Panc1 (cell line): Measurements from ENCODE around the gene APP. TPM values are rescaled to one million over a fixed set of nuclear protein-coding genes. Genes with fewer than 3 reads are reported as not detected.

Experiments used
- ATAC-seq: fragments of 200-7000 bp; cut with Tn5 transposase; 2 replicates; pipeline ENCODE4 v1.9.1; 2020; ENCODE audit warnings: mild to moderate bottlenecking, moderate library complexity
- BruUV-seq: library from RNA; stranded (reverse); fragments of 400-500 nt; replicated peaks from 2 replicates; lab custom pipeline; 2021; lab: Mats Ljungman, UMichigan
- CTCF ChIA-PET: fragments of 300-600 bp; sonication (Branson Sonifier 250); formaldehyde crosslinking; loops from one replicate; lab custom pipeline; 2022; ENCODE audit warnings: antibody characterized with exemption; lab: Charles Lee
- POLR2A ChIA-PET: fragments of 300-600 bp; sonication (Branson Sonifier 250); formaldehyde crosslinking; loops from one replicate; lab custom pipeline; 2022; ENCODE audit warnings: antibody characterized with exemption; lab: Charles Lee
- DNase-seq: peaks from one replicate; pipeline ENCODE4 v3.0.0-alpha.2; 2010; ENCODE audit warnings: low read depth, low spot score
- H3K27ac ChIP-seq: 2 replicates; pipeline ENCODE4 v1.5.1; 2011; ENCODE audit warnings: mild to moderate bottlenecking, low read length, inconsistent platforms
- H3K27me3 ChIP-seq: fragments of 200-500 bp; sonication (Bioruptor generic); 2 replicates; pipeline ENCODE4 v1.6.0; 2014; ENCODE audit warnings: low read length, inconsistent platforms; ENCODE audit not compliant: control insufficient read depth, insufficient read depth
- H3K36me3 ChIP-seq: fragments of 200-500 bp; sonication (Bioruptor generic); 2 replicates; pipeline ENCODE4 v1.5.1; 2014; ENCODE audit warnings: inconsistent platforms, mild to moderate bottlenecking, low read length, moderate library complexity; ENCODE audit not compliant: control insufficient read depth, insufficient read depth
- H3K4me1 ChIP-seq: 2 replicates; pipeline ENCODE4 v1.5.1; 2011; ENCODE audit warnings: inconsistent platforms, mild to moderate bottlenecking, low read length, moderate library complexity; ENCODE audit not compliant: control insufficient read depth, insufficient read depth
- H3K4me3 ChIP-seq, 2 experiments: 2 replicates each; pipeline ENCODE4 v1.5.1; 2011 to 2012; ENCODE audit warnings: low read depth in 2 of 2, low read length in 2 of 2, mild to moderate bottlenecking in 2 of 2, inconsistent platforms in 1 of 2, moderate library complexity in 1 of 2
- H3K9me3 ChIP-seq: fragments of 200-500 bp; sonication (Bioruptor generic); 2 replicates; pipeline ENCODE4 v1.5.1; 2014; ENCODE audit warnings: low read depth, mild to moderate bottlenecking, inconsistent platforms, low read length, moderate library complexity; ENCODE audit not compliant: control insufficient read depth, insufficient read depth
- POLR2AphosphoS5 ChIP-seq: IDR thresholded peaks from 2 replicates; pipeline ENCODE4 v1.6.1; 2012; ENCODE audit warnings: mild to moderate bottlenecking, low read depth, low read length, moderate library complexity
- SIN3A ChIP-seq: IDR thresholded peaks from 2 replicates; pipeline ENCODE4 v1.6.1; 2012; ENCODE audit warnings: low read depth, mild to moderate bottlenecking, low read length, moderate library complexity, borderline replicate concordance; ENCODE audit not compliant: insufficient read depth
- TCF7L2 ChIP-seq: IDR thresholded peaks from 2 replicates; pipeline ENCODE4 v1.6.1; 2011; ENCODE audit warnings: mild to moderate bottlenecking, low read depth, low read length, inconsistent platforms
- in situ Hi-C: cut with HindIII; loops from 2 replicates; pipeline ENCODE4 v1.10.0; 2016; ENCODE audit warnings: low sequenced_read_pairs, low pct_unique_long_range_greater_than_20kb
- intact Hi-C: fragments of 100-400 bp; cut with micrococcal nuclease; formaldehyde crosslinking; loops from one replicate; pipeline ENCODE4 v1.10.0; 2022; ENCODE audit not compliant: unreplicated experiment
- total RNA-seq: library from RNA; stranded (reverse); gene quantifications from one replicate; pipeline ENCODE4 v1.2.1, GENCODE V29; 2021; ENCODE audit not compliant: unreplicated experiment
- TF ChIP-seq, protein P1 (sequence below): fragments of 450-650 bp; IDR thresholded peaks from 2 replicates; pipeline ENCODE4 v1.5.1; 2017; ENCODE audit warnings: mild to moderate bottlenecking
- TF ChIP-seq, protein P2 (sequence below), 2 experiments: IDR thresholded peaks; 2 replicates each; pipeline ENCODE4 v1.6.1; 2011 to 2012; ENCODE audit warnings: low read depth in 2 of 2, control low read depth in 1 of 2, low read length in 1 of 2, mild to moderate bottlenecking in 1 of 2, moderate library complexity in 1 of 2; ENCODE audit not compliant: insufficient read depth in 1 of 2

The APP gene
- total RNA-seq, 1 experiment from 2014 or later, result 542 TPM

DNA sequence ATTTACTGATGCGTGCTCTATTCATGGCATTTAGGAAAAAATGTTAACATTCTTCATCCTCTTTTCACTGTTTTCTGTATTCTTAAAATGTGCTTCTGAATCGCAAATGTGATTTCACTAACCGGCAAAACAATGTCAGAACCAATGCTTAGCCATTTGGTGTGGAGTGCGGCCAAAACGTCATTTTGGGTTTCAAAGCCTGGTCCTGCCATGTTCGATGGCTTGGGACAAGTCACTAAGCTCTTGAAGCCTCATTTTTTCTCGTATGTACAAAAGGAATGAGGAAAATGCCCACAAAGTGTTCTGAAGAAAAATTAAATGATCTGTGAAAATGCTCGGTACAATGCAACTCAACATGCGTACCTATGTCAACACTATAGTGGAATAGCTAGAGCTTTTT lies 175.3 kb downstream of the APP start:
- Histone ChIP-seq H3K4me1 (peaks cover 6% of the 10 kb centered on the region; the same call in 1 of the 2 replicates), H3K36me3 (peaks cover 3% of the 10 kb centered on the region), H3K27ac (no peak overlapping the region), H3K9me3 (no peaks in the 10 kb centered on the region), H3K4me3 (no peak overlapping the region), H3K27me3 (no peaks in the 10 kb centered on the region)
- no peak for ATAC-seq
- TF ChIP-seq TCF7L2, result no peak
- no peak for TF ChIP-seq SIN3A
- TF ChIP-seq POLR2AphosphoS5, result no peak
- TF ChIP-seq, protein P1, sequence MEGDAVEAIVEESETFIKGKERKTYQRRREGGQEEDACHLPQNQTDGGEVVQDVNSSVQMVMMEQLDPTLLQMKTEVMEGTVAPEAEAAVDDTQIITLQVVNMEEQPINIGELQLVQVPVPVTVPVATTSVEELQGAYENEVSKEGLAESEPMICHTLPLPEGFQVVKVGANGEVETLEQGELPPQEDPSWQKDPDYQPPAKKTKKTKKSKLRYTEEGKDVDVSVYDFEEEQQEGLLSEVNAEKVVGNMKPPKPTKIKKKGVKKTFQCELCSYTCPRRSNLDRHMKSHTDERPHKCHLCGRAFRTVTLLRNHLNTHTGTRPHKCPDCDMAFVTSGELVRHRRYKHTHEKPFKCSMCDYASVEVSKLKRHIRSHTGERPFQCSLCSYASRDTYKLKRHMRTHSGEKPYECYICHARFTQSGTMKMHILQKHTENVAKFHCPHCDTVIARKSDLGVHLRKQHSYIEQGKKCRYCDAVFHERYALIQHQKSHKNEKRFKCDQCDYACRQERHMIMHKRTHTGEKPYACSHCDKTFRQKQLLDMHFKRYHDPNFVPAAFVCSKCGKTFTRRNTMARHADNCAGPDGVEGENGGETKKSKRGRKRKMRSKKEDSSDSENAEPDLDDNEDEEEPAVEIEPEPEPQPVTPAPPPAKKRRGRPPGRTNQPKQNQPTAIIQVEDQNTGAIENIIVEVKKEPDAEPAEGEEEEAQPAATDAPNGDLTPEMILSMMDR, result no peak
- TF ChIP-seq, protein P2, sequence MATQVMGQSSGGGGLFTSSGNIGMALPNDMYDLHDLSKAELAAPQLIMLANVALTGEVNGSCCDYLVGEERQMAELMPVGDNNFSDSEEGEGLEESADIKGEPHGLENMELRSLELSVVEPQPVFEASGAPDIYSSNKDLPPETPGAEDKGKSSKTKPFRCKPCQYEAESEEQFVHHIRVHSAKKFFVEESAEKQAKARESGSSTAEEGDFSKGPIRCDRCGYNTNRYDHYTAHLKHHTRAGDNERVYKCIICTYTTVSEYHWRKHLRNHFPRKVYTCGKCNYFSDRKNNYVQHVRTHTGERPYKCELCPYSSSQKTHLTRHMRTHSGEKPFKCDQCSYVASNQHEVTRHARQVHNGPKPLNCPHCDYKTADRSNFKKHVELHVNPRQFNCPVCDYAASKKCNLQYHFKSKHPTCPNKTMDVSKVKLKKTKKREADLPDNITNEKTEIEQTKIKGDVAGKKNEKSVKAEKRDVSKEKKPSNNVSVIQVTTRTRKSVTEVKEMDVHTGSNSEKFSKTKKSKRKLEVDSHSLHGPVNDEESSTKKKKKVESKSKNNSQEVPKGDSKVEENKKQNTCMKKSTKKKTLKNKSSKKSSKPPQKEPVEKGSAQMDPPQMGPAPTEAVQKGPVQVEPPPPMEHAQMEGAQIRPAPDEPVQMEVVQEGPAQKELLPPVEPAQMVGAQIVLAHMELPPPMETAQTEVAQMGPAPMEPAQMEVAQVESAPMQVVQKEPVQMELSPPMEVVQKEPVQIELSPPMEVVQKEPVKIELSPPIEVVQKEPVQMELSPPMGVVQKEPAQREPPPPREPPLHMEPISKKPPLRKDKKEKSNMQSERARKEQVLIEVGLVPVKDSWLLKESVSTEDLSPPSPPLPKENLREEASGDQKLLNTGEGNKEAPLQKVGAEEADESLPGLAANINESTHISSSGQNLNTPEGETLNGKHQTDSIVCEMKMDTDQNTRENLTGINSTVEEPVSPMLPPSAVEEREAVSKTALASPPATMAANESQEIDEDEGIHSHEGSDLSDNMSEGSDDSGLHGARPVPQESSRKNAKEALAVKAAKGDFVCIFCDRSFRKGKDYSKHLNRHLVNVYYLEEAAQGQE (IDR thresholded peaks at IDR 0.05; ENCODE audit: insufficient read depth in 1 of 2, low read depth in 2 of 2, low read length in 1 of 2), result no peak
- no TSS peak for BruUV-seq
- CTCF ChIA-PET, result no interaction called here
- in situ Hi-C loops, result no loop called here
- intact Hi-C loops, result no loop called here
- POLR2A ChIA-PET, result no interaction called here
- no peak for DNase-seq

DNA sequence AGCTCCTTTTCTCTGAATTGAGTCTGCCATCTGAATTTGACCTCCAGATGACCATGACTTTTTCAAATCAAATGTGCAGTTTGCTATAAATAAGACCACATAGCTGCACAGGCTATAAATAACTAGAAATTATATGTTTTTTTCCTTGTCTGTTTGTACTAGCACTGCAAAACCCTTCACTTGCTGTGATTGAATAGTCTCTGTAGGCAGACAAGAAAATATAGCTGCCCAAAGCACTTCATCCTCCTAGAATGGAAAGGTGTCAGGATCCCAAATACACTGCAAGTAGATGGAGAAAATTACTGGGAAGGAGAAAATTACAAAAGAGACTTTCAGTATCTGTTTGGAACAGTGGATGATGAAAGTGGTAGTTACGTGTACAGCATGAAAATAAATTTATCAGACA lies 175.8 kb downstream of the APP start:
- Histone ChIP-seq H3K4me1 (peaks cover 6% of the 10 kb centered on the region; the same call in 1 of the 2 replicates), H3K4me3 (no peak overlapping the region), H3K27ac (no peak overlapping the region), H3K9me3 (no peaks in the 10 kb centered on the region), H3K27me3 (no peaks in the 10 kb centered on the region), H3K36me3 (peaks cover 3% of the 10 kb centered on the region)
- ChIA-PET CTCF (no interaction called here), POLR2A (no interaction called here)
- intact Hi-C loops, result no loop called here
- BruUV-seq, result no TSS peak
- no peak for DNase-seq
- TF ChIP-seq, protein P2 (IDR thresholded peaks at IDR 0.05; ENCODE audit: insufficient read depth in 1 of 2, low read depth in 2 of 2, low read length in 1 of 2), result no peak
- TF ChIP-seq POLR2AphosphoS5 (no peak), SIN3A (no peak), TCF7L2 (no peak)
- TF ChIP-seq, protein P1, result no peak
- in situ Hi-C loops, result no loop called here
- ATAC-seq, result no peak
